HG02610 (cell line): Measurements from ENCODE around the gene S100A1.
"Not testable (repeated sequence)": the region's sequence is repeated elsewhere in the genome, so short reads cannot be mapped to it uniquely, and the experiment has no call there.

Experiments
- ATAC-seq: cut with Tn5 transposase; IDR thresholded peaks from one replicate; pipeline ENCODE4 v1.9.1; 2021; ENCODE audit warnings: mild to moderate bottlenecking, moderate library complexity; ENCODE audit not compliant: unreplicated experiment

Gene S100A1

GRCh38 chr1:153627715-153628626 is at the start of gene S100A1:
Gene S100A1 (plus strand): TSS chr1:153628434. CDS start chr1:153630522, 2,088 bp downstream.
- ATAC-seq, result no peak

DNA sequence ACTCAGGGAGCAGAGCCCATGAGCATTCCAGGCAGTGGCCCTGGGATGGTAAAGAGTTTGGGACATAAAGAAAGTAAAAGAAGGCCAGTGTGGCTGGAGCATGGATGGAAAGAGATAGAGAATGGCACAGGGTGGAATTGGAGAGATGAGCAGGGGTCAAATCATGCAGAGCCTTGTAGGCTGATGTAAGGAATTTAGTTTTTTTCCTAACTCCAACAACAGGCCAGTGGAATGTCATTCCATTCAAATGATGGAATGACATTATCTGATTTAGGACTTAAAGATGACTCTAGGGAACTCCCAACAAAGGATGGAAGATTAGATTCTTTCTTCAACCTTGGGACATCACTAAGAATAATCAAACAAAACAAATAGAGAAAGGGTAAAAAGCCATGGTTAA is 49.7 kb upstream of the S100A1 start:
- ATAC-seq, result no peak

DNA sequence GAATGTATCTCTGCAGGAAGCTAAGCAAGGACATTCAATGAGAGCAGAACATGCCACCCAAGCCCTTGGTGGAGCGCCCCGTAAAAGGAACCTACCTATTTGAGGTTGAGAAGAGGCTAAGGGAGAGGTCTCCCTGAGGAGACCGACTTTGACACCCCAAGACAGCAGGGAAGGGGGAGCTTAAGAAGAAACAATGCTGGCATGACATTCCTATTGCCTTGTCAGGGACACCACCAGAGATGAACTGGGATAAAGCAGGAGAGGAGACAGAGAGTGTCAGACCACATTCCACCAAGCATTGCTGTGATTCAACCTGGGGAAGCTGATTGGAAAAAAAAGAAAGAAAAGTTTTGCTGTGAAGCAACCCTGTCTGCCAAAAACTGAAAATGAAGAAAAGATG is 49.3 kb upstream of the S100A1 start:
- no peak for ATAC-seq

DNA sequence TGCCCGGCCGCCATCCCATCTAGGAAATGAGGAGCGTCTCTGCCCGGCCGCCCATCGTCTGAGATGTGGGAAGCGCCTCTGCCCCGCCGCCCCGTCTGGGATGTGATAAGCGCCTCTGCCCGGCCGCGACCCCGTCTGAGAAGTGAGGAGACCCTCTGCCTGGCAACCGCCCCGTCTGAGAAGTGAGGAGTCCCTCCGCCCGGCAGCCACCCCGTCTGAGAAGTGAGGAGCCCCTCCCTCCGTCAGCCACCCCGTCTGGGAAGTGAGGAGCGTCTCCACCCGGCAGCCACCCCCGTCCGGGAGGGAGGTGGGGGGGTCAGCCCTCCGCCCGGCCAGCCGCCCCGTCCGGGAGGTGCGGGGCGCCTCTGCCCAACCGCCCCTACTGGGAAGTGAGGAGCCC is 45.4 kb upstream of the S100A1 start:
- not testable (repeated sequence) for ATAC-seq

DNA sequence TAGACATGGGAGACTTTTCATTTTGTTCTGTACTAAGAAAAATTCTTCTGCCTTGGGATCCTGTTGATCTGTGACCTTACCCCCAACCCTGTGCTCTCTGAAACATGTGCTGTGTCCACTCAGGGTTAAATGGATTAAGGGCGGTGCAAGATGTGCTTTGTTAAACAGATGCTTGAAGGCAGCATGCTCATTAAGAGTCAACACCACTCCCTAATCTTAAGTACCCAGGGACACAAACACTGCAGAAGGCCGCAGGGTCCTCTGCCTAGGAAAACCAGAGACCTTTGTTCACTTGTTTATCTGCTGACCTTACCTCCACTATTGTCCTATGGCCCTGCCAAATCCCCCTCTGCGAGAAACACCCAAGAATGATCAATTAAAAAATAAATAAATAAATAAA is 44.7 kb upstream of the S100A1 start:
- ATAC-seq, result not testable (repeated sequence)

DNA sequence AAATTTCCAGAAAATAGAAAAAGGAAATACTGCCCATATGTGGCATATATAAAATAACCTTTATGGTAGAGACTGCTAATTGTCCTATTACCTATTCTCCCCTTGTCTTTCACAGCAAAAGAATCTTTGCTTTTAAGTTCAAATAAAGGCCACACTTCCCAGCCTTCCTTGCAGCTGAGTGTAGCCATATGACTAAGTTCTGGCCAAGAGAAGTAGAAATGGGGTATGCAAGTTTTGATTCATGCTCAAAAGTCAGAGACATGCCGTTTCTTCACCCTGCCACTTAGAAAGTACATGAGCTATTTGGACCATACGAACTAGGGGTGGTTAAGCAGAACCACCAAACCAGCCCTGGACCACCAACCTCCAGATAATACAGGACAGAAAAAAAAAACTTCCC is 44.3 kb upstream of the S100A1 start:
- ATAC-seq, result no peak

DNA sequence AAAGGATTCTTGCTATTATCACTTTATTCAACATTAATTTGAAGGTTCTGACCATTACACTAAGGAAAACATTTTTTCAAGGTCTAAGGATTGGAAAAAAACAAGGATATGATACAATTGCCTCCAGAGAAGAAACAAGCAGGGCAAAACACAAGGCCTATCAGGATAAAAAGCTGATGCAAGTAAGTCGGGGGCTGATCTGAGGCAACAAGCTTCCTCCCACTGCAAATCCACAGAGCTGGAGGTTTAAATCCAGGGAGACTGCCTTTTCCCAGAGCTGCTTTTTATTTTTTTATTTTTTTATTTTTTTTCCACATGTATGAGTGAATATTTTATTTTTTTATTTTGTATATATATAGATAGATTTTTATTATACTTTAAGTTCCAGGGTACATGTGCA is 43.2 kb upstream of the S100A1 start:
- ATAC-seq, result no peak

DNA sequence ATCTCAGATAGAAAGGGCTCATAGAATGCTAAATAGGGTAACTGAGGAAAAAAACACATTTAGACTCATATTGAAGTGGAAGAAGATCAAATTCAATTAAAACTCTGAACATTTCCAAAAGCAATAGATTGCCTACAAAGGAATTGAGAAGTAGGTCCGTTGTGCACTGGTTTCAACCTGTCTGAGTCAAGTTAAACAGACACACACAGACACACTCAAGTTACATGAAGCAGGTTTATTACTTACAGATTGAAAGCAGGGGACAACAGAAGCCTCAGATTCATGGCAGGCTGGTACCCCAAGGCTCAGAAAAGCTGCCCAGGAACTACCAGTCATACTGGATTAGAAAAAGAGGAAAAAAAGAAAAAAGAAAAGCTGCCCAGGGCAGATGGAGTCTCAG is 41.9 kb upstream of the S100A1 start:
- no peak for ATAC-seq

DNA sequence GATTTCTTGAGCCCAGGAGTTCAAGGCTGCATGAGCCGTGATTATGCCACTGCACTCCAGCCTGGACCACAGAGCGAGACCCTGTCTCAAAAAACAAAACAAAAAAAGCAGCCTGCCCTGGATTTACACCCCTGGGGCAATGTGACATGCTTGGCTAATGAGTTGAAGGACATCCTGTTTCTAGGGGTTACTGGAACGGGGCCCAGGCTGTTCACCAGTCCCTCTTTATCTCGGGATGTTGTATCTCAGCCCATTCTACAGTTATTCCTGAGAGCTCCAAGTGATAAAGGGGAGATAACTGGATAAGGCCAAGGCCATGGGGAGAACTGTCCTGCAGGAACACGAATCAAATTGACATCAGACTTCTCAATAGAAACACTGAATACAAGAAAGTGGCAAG is 40.9 kb upstream of the S100A1 start:
- ATAC-seq, result no peak

DNA sequence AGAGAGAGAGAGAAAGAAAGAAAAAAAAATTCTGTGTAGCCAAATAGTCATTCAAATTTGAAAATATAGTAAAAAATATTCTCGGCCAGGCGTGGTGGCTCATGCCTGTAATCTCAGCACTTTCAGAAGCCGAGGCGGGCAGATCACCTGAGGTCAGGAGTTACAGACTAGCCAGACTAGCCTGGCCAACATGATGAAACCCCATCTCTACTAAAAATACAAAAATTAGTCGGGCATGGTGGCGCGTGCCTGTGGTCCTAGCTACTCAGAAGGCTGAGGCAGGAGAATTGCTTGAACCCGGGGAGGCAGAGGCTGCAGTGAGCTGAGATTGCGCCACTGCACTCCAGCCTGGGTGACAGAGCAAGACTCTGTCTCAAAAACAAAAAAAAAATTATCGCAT is 40.2 kb upstream of the S100A1 start:
- ATAC-seq, result not testable (repeated sequence)

- no peak for ATAC-seq
Measured at GRCh38 chr1:153588482-153588881, 39.8 kb upstream of the S100A1 start.

DNA sequence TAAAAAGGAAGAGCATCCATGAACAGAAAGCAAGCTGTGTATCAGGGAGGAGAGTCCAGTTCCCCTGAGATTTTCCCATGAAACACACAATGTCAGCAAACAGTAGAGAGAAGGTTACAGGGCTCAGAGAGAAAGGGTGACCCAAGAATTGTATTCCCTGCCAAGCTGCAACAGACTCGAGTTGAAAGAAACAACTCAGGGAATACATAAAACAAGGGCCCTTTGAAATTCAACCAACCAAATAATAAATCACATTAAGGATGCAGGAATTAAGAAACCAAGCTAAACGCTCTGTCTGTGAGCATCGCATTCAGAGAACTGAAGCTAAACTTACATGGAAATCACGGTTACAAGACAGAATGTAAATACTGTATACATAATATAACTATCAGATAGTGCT is 35.5 kb upstream of the S100A1 start:
- no peak for ATAC-seq

DNA sequence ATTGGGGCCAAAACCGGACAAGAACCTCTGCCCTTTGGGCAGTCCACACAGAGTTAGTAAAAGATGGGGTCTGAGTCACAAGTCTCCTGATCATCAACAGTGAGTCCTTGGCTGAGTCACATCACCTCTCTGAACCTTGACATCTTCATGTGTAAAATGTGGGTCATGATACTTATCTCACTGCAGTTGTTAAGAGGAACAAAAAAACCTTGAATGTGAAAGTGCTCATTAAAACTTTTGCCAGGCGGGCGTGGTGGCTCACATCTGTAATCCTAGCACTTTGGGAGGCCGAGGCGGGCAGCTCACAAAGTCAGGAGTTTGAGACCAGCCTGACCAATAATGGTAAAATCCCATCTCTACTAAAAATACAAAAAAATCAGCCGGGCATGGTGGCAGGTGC is 31.0 kb upstream of the S100A1 start:
- ATAC-seq, result no peak

GRCh38 chr1:153598309-153599172 is 29.7 kb upstream of the S100A1 start:
- ATAC-seq, result peak; percentile 97

DNA sequence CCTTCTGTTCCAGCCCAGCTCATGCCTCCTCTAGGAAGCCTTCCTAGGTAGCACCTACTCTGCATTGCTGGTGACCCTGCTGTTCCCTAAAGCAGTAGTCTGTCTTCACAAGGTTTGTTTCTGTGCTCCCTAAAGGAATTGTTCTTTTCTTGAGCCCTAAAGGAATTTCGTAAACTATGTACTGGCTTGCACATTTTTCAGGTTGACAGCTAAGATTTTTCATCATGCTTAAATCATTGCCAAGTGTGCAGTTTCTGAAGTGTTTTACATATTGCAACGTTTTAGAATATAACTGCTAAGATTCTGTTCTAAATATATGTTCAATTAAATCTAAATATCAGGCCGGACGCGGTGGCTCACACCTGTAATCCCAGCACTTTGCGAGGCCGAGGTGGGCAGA is 28.4 kb upstream of the S100A1 start:
- no peak for ATAC-seq

DNA sequence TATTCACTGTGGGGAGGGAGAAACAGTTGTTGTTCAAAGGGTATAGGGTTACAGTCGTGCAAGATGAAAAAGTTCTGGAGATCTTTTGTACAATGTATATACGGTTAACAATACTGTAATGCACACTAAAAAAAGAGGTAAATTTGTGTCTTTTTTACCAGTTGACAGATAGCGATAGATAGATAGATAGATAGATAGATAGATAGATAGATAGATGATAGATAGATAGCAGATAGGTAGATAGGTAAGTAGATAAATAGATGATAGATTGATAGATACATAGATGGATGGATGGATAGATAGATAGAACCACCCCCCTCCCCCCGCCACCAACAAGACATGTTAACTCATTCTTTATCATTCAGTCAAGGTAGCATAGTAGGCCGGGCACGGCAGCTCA is 25.5 kb upstream of the S100A1 start:
- ATAC-seq, result no peak

DNA sequence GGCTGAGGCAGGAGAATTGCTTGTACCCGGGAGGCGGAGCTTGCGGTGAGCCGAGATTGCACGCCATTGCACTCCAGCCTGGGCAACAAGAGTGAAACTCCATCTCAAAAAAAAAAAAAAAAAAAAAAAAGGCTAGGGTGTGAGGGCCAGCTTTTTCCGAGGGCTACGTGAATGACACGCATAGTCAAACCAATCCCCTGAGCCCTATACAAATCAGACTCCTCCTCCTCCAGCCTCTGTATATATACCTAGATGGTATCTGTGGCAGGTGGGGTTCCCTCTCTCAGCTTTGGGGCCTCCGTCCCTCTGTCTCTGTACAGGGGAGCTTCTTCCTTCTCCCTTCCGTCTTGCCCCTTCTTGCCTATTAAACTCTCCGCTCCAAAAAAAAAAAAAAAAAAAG is 22.0 kb upstream of the S100A1 start:
- no peak for ATAC-seq

- ATAC-seq, result no peak
Measured at GRCh38 chr1:153607381-153607780, 20.9 kb upstream of the S100A1 start.

DNA sequence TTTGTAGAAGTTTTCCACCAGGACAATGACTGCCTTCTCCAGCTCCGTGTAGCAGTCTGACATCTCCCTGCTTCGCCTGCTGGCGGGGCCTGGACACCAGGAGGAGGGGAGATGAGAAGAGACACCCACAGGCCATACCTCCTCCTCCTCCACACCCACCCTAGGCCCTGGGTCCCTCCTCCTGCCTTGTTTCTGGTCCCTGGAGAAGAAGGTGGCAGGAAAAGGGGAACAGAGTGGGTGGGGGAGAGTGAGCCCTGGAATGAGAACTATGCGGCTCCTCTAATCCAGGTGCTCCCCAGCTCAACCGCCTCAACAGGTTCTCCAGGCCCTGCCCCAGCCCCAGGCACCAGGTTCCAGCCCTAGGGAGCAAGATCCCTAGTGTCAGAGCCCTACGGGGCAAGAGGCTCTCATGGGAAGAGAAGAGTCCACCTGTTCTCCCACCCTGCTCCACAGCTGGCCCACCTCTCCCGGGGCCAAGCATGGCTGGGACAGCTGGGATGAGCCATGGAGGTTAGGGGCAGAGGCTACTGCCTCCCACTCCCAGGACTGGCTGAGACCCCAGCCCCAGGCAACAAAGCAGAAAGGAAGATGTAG is 20.0 kb upstream of the S100A1 start:
- ATAC-seq, result no peak

DNA sequence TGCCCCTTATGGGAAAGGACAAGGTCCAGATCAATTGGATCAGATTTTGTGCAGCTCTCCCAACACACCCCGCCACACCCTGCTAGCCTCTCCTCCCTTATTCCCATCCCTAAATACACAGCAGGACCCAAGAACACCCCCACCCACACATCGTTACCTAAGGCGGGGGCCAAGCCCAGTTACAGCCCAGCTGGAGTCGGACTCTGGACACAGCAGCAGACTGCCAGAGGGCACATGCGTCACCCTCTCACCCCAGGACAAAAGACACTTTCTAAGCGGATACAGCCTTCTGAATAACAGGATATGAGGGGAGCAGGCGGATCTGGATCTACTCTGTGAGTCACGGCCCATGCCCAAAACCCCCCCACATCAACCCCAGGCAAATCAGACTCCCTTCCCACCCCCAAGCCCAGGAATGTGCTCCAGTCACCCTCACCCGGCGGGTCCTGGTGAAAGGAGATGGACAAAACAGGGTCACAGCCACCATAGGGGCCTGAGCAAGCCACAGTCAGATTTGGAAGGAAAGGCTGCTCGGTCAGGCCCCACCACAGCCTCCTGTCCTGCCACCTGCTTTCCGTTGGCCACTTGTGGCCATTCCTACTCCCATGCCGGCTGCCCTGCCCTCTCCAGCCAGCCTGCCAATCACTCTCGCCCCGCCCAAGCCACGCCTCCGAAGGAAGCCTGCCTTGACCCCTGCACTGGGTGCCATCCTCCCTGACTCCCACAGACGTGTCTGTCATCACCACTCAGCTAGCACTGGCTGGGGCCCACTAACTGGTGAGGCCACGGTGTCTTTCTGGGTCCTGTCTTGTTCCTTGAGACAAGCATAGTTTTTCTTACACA is 19.3 kb upstream of the S100A1 start:
- ATAC-seq, result no peak

- no peak for ATAC-seq
Measured at GRCh38 chr1:153609585-153609907, 18.7 kb upstream of the S100A1 start.
